ENCODE results near the gene INHBB.

The INHBB gene

GRCh38 chr2:120358734-120359465, 13.0 kb downstream of the INHBB start:
- H3K27ac ChIP-seq (replicated peaks): no peak overlapping the region
- no peak for DNase-seq (ENCODE audit: low read depth in 1 of 2, low spot score in 1 of 2)
- no peak overlapping the region for H3K4me3 ChIP-seq (replicated peaks; ENCODE audit: insufficient read depth, low read length)
- H3K27me3 ChIP-seq (ENCODE audit: insufficient read depth, poor library complexity, severe bottlenecking): no peaks in the 10 kb centered on the region
- TF ChIP-seq POLR2AphosphoS5 (IDR thresholded peaks at IDR 0.05; ENCODE audit: low read depth) (no peak), REST (IDR thresholded peaks at IDR 0.05; ENCODE audit: insufficient replicate concordance, low read depth) (no peak), SPI1 (IDR thresholded peaks at IDR 0.05; ENCODE audit: borderline replicate concordance, low read depth) (no peak), GABPA (IDR thresholded peaks at IDR 0.05; ENCODE audit: low read depth) (no peak)
- TF ChIP-seq, protein P1, sequence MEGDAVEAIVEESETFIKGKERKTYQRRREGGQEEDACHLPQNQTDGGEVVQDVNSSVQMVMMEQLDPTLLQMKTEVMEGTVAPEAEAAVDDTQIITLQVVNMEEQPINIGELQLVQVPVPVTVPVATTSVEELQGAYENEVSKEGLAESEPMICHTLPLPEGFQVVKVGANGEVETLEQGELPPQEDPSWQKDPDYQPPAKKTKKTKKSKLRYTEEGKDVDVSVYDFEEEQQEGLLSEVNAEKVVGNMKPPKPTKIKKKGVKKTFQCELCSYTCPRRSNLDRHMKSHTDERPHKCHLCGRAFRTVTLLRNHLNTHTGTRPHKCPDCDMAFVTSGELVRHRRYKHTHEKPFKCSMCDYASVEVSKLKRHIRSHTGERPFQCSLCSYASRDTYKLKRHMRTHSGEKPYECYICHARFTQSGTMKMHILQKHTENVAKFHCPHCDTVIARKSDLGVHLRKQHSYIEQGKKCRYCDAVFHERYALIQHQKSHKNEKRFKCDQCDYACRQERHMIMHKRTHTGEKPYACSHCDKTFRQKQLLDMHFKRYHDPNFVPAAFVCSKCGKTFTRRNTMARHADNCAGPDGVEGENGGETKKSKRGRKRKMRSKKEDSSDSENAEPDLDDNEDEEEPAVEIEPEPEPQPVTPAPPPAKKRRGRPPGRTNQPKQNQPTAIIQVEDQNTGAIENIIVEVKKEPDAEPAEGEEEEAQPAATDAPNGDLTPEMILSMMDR (IDR thresholded peaks at IDR 0.05; ENCODE audit: insufficient read depth, low read length): no peak

- Histone ChIP-seq H3K27ac (replicated peaks) (no peak overlapping the region), H3K27me3 (ENCODE audit: insufficient read depth, poor library complexity, severe bottlenecking) (no peaks in the 10 kb centered on the region), H3K4me3 (replicated peaks; ENCODE audit: insufficient read depth, low read length) (no peak overlapping the region)
- no peak for DNase-seq (ENCODE audit: low read depth in 1 of 2, low spot score in 1 of 2)
- no peak for TF ChIP-seq POLR2AphosphoS5 (IDR thresholded peaks at IDR 0.05; ENCODE audit: low read depth)
- TF ChIP-seq, protein P1 (IDR thresholded peaks at IDR 0.05; ENCODE audit: insufficient read depth, low read length): no peak
- TF ChIP-seq SPI1 (IDR thresholded peaks at IDR 0.05; ENCODE audit: borderline replicate concordance, low read depth): no peak
- TF ChIP-seq GABPA (IDR thresholded peaks at IDR 0.05; ENCODE audit: low read depth): no peak
- TF ChIP-seq REST (IDR thresholded peaks at IDR 0.05; ENCODE audit: insufficient replicate concordance, low read depth): no peak
Observed at GRCh38 chr2:120360307-120360855, 14.4 kb downstream of the INHBB start.

DNA sequence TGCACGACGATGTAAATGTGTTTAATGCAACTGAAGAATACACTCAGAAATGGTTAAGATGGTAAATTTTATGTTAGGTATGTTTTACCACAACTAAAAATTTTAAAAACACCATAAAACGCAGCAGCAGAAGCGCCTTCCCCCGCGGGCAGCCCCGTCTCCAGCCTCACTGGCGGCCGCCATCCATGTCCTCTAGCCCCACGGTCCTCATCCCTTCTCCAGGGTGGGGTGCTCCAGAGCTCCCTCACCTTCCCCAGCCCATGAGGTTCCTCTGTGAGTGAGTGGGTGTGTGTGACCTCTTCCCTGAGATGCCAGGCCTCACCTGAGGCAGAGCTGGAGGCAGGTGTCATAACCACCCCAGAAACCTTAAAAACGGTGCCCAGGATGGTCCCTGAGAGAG, 17.0 kb downstream of the INHBB start:
- Histone ChIP-seq H3K27me3 (ENCODE audit: insufficient read depth, poor library complexity, severe bottlenecking) (no peaks in the 10 kb centered on the region), H3K4me3 (replicated peaks; ENCODE audit: insufficient read depth, low read length) (no peak overlapping the region), H3K27ac (replicated peaks) (no peak overlapping the region)
- no peak for DNase-seq (ENCODE audit: low read depth in 1 of 2, low spot score in 1 of 2)
- TF ChIP-seq POLR2AphosphoS5 (IDR thresholded peaks at IDR 0.05; ENCODE audit: low read depth): no peak
- TF ChIP-seq REST (IDR thresholded peaks at IDR 0.05; ENCODE audit: insufficient replicate concordance, low read depth): no peak
- TF ChIP-seq SPI1 (IDR thresholded peaks at IDR 0.05; ENCODE audit: borderline replicate concordance, low read depth): no peak
- no peak for TF ChIP-seq GABPA (IDR thresholded peaks at IDR 0.05; ENCODE audit: low read depth)
- TF ChIP-seq, protein P1 (IDR thresholded peaks at IDR 0.05; ENCODE audit: insufficient read depth, low read length): no peak
